GM18873 (cell line): ENCODE results near the gene LIMS1.
A peak's percentile ranks its signal among the peaks of the same experiment; 100 is the strongest.
"Not testable (repeated sequence)": the region's sequence is repeated elsewhere in the genome, so short reads cannot be mapped to it uniquely, and the experiment has no call there.

Source experiments
- ATAC-seq: cut with Tn5 transposase; IDR thresholded peaks from one replicate; pipeline ENCODE4 v1.9.1; 2021; ENCODE audit warnings: mild to moderate bottlenecking, moderate library complexity, moderate number of reproducible peaks; ENCODE audit not compliant: unreplicated experiment, low FRiP score

Gene LIMS1

GRCh38 chr2:108655270-108655669, 121.0 kb downstream of the LIMS1 start:
- ATAC-seq: not testable (repeated sequence)

- not testable (repeated sequence) for ATAC-seq
Measured at GRCh38 chr2:108656282-108656681, 122.0 kb downstream of the LIMS1 start.

DNA sequence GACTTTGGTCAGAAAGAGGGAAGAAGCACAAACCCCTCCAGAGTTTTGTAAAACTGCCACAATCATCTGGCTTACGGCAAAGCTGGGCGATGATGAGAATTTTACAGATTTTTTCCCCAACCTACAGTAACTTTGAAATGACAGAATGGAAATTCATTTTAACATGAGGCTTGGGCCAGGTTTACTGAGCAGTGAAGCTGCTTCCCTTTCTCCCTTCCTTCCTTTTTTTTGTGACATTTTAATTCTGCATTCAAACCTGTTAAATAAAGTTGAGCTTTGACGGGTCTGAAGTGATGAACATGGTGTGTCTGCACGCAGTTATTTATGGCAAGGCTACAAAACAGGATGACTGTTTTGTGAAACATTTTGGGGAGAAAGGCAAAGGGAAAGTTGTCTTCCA, 123.2 kb downstream of the LIMS1 start:
- not testable (repeated sequence) for ATAC-seq

DNA sequence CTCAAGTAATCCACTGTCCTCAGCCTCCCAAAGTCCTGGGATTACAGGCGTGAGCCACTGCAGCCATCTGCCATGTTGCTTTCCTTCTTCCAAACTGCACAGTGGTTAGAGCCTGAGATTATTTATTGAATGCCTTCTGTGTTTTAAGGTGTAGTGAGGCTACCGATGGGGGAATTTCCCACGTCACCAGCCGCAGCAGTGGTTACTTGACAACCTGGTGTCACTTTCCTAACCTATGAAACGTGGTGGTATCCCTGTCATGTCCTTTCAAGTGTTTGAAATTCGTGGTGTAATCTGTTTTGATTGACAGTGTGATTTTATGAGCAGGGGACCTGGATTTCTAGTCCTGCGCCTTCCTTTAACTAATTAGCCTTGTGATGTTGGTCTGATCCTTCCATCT, 124.3 kb downstream of the LIMS1 start:
- ATAC-seq: not testable (repeated sequence)

- ATAC-seq: not testable (repeated sequence)
Measured at GRCh38 chr2:108661493-108661892, 127.2 kb downstream of the LIMS1 start.

DNA sequence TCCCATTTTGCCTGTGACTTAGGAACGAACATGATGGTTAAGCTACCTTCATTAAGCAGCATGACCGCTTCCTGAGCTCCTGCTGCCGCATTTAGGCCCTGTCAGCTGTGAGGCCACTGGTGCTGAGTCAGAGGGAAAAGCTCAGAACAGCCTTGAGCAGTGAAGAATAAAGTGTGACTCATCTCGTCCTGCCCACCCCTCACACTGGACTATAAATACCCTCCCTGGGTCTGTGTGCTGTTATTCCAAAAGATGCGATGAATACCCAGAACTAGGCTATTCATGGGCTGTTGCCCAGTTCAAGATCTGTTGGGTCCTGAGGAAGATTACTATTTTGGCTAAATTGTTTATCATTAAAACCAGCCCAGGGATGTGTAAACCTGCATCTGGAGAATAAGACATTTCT, 127.9 kb downstream of the LIMS1 start:
- peak; percentile 95 for ATAC-seq

- ATAC-seq: not testable (repeated sequence)
Measured at GRCh38 chr2:108663346-108663745, 129.1 kb downstream of the LIMS1 start.

DNA sequence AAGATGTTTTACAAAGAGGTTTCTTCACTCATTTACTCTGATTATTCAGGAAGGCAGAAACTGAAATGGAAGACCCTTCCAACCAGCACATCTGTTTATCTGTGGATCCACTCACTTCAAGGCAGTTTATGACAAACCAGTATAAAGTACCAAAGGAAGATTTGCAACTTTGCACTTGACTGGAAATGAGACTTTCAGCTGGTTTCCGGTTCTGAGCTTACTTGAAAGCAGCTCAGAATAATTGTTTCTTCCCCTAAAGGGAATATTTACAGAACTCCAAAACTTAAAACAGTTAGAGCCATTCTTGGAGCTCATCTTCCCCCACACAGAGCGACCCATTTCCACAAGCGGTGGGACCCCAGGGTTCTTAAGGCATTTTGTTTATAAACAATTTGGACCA, 129.8 kb downstream of the LIMS1 start:
- ATAC-seq: not testable (repeated sequence)

GRCh38 chr2:108664979-108665378, 130.7 kb downstream of the LIMS1 start:
- not testable (repeated sequence) for ATAC-seq

GRCh38 chr2:108665975-108666374, 131.7 kb downstream of the LIMS1 start:
- not testable (repeated sequence) for ATAC-seq

GRCh38 chr2:108667140-108667539, 132.9 kb downstream of the LIMS1 start:
- ATAC-seq: not testable (repeated sequence)

DNA sequence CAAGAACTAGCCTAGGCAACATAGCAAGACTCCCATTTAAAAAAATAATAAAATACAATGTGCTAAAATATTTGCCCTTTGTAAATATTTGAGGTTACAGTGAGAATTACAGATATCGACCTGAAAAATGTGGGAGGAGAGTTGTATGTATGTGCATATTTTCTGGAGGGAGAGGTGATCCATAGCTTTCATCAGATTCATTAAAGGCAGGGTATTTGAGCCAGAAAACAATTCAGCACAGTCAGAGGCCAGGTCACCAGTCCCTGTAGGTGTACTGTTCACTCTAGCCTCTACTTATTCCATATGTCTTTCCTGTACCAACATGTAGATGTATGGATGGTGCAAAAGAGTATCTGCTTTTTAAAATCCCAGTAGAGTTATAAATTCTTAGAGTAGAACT, 136.0 kb downstream of the LIMS1 start:
- ATAC-seq: not testable (repeated sequence)

DNA sequence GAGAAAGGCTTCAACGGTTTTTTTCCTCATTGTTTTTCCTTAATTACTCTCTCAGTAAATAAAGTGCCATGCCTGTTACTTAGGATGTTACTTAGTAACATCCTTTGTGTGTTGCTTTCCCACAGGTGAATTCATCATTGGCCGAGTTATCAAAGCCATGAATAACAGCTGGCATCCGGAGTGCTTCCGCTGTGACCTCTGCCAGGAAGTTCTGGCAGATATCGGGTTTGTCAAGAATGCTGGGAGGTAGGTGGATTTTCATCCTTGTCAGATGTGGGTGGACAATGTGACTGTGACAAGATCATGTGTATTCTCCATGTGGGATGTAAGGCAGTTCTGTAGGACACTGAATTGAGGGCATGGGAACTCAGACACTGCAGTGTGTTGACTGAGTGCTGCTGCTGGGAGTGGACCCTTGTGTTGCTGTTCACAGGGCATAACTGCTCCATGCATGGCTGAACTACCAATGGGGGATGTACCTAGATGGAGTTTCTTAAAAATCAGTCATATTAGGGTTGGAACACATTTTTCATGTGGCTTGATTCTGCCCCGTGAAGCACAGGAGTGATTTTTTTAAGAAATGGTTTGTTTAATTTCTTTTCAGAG, 138.0 kb downstream of the LIMS1 start:
- ATAC-seq: not testable (repeated sequence)

DNA sequence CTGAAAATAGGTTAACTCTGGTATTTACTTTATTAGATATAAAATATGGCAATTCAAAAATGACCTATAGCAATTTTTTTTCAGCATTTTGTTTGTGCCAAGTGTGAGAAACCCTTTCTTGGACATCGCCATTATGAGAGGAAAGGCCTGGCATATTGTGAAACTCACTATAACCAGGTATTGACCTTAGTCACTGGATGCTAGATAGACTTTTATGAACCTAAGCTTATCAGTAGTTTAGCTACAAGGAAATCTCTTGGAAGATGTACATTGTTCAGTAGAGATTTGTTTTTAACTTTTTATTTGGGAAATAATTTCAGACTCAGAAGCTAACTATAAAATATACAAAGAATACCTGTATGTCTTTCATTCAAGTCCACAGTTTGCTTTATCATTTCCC, 142.3 kb downstream of the LIMS1 start:
- ATAC-seq: not testable (repeated sequence)

- not testable (repeated sequence) for ATAC-seq
Measured at GRCh38 chr2:108677239-108677744, 143.0 kb downstream of the LIMS1 start.

- ATAC-seq: not testable (repeated sequence)
Measured at GRCh38 chr2:108678198-108678651, 144.0 kb downstream of the LIMS1 start.

- ATAC-seq: not testable (repeated sequence)
Measured at GRCh38 chr2:108680805-108681204, 146.5 kb downstream of the LIMS1 start.

DNA sequence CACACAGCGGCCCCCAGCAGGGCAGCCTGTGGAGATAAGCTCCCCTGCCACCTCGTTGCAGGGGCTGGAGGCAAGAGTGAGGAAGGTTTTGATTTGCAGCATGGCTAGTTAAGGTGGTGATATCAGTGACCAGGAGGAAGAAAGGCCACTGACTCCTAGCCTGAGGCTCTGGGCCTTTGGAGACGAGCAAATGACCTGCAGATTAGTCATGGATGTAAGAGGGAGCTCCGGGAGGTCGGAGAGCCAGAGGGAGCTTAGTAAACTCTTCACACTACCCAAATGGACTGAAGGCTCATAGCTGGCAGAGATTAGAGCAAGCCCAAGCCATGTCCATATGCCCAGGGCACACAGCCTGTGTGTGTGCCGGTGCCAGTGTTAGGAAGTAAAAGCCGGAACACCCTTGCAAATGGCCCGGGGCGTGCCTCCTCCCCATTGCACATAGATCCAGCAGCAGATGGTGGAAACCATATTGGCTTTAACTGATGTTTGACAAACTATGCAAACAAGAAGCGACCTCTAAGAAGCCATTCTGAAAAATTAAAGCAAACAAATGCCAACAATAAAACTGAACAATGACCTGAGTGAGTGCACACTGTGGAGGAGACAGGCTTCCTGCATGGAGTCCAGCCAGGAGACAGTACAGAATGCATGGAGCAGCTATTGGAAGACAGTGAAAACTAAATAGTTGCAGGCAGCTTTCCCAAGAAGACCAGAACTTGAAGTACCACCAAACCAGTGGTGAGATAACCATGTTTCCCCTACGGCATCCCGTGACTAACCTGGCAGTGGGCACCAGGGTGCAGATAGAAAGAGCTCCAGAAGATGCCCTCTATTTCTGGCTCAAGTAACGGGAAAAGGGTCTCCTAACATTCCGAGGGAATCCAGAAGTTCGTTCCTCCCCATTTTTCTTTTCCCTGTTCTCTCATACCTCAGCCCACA, 154.8 kb downstream of the LIMS1 start:
- not testable (repeated sequence) for ATAC-seq

- ATAC-seq: peak; percentile 60
Measured at GRCh38 chr2:108690001-108690400, 155.7 kb downstream of the LIMS1 start.

- ATAC-seq: no peak
Measured at GRCh38 chr2:108691447-108691846, 157.2 kb downstream of the LIMS1 start.

- no peak for ATAC-seq
Measured at GRCh38 chr2:108701208-108701607, 166.9 kb downstream of the LIMS1 start.
